Urinary bladder (tissue), 4 donors: ENCODE data around the gene INPP5F. TPM values are rescaled to one million over a fixed set of nuclear protein-coding genes. Genes with fewer than 3 reads are reported as not detected.
A peak's percentile ranks its signal among the peaks of the same experiment; 100 is the strongest.

Experiments used
- DNase-seq: peaks from one replicate; pipeline ENCODE4 v3.0.0-alpha.2; 2015; ENCODE audit errors: extremely low spot score
- H3K27ac ChIP-seq: one replicate; pipeline ENCODE4 v1.5.1; 2013; ENCODE audit warnings: low read depth, mild to moderate bottlenecking, moderate library complexity
- H3K36me3 ChIP-seq: one replicate; pipeline ENCODE4 v1.6.1; 2013; ENCODE audit warnings: mild to moderate bottlenecking, moderate library complexity; ENCODE audit not compliant: insufficient read depth
- H3K4me1 ChIP-seq: one replicate; pipeline ENCODE4 v1.6.1; 2013; ENCODE audit warnings: mild to moderate bottlenecking, moderate library complexity; ENCODE audit not compliant: insufficient read depth
- H3K4me3 ChIP-seq: one replicate; pipeline ENCODE4 v1.5.1; 2013; ENCODE audit warnings: low read depth, low read length
- WGBS: extraction: QIAGEN DNeasy Blood & Tissue Kit; methylation state at CpG from one replicate; pipeline ENCODE4 v1.1.7; 2013; 5-methylcytosine and 5-hydroxymethylcytosine counted together
- polyA plus RNA-seq: library from polyadenylated mRNA; stranded (reverse); fragments of 200-250 nt; gene quantifications from one replicate; pipeline ENCODE4 v1.2.3, GENCODE V29; 2013
- total RNA-seq: library from RNA; depleted of rRNA; stranded (reverse); fragments of >200 nt; gene quantifications from one replicate; pipeline ENCODE4 v1.2.3, GENCODE V29; 2014
- donor health status: healthy with polysubstance abuse.
- donor health status: healthy.

INPP5F gene
- total RNA-seq (58.3 TPM), polyA plus RNA-seq (11.6 TPM)

- WGBS, result under 1% methylated on average over 94 of the region's 95 CpGs
- Histone ChIP-seq H3K4me3 (peak within 1 kb of the TSS; percentile 97), H3K36me3 (no peaks in the 10 kb centered on the region), H3K27ac (peak within 1 kb of the TSS; percentile 89), H3K4me1 (no peaks in the 10 kb centered on the region)
- peak; percentile 97 for DNase-seq
These were observed at the start of gene INPP5F for GRCh38 chr10:119725828-119726675. TSS of gene INPP5F (plus strand) at chr10:119726050. CDS start at chr10:119726263, 213 bp downstream.

- no peaks in the 10 kb centered on the region for H3K4me1 ChIP-seq
- no peak for DNase-seq
- H3K4me3 ChIP-seq, result no peak overlapping the region
- H3K36me3 ChIP-seq, result peaks cover 18% of the 10 kb centered on the region
- no peak overlapping the region for H3K27ac ChIP-seq
- 68% methylated on average over 6 of the region's 6 CpGs for WGBS
These were observed 48.7 kb upstream of the INPP5F start for GRCh38 chr10:119677126-119677525.

GRCh38 chr10:119677904-119678755, 47.7 kb upstream of the INPP5F start:
- Histone ChIP-seq H3K4me1 (no peaks in the 10 kb centered on the region), H3K27ac (no peak overlapping the region), H3K36me3 (peaks cover 12% of the 10 kb centered on the region), H3K4me3 (no peak overlapping the region)
- no peak for DNase-seq
- WGBS, result 90% methylated on average over 13 of the region's 13 CpGs

- H3K4me1 ChIP-seq, result no peaks in the 10 kb centered on the region
- no peak overlapping the region for H3K4me3 ChIP-seq
- H3K27ac ChIP-seq, result no peak overlapping the region
- 84% methylated on average over 7 of the region's 7 CpGs for WGBS
- peaks cover 10% of the 10 kb centered on the region for H3K36me3 ChIP-seq
- DNase-seq, result no peak
These were observed 46.4 kb upstream of the INPP5F start for GRCh38 chr10:119679480-119679829.

GRCh38 chr10:119680050-119680449, 45.8 kb upstream of the INPP5F start:
- Histone ChIP-seq H3K4me1 (no peaks in the 10 kb centered on the region), H3K4me3 (no peak overlapping the region), H3K36me3 (peaks cover 10% of the 10 kb centered on the region), H3K27ac (no peak overlapping the region)
- no peak for DNase-seq
- WGBS, result 62% methylated on average over 4 of the region's 4 CpGs

- Histone ChIP-seq H3K36me3 (peaks cover 8% of the 10 kb centered on the region), H3K4me1 (no peaks in the 10 kb centered on the region), H3K4me3 (no peak overlapping the region), H3K27ac (no peak overlapping the region)
- WGBS, result 31% methylated on average over 9 of the region's 9 CpGs
- DNase-seq, result no peak
These were observed 45.2 kb upstream of the INPP5F start for GRCh38 chr10:119680650-119681081.

- DNase-seq, result peak; percentile 52
- Histone ChIP-seq H3K36me3 (no peaks in the 10 kb centered on the region), H3K4me1 (no peaks in the 10 kb centered on the region), H3K4me3 (no peak overlapping the region), H3K27ac (no peak overlapping the region)
- 22% methylated on average over 24 of the region's 24 CpGs for WGBS
These were observed 39.2 kb upstream of the INPP5F start for GRCh38 chr10:119686465-119687191.

- Histone ChIP-seq H3K4me3 (no peak overlapping the region), H3K4me1 (no peaks in the 10 kb centered on the region), H3K27ac (no peak overlapping the region), H3K36me3 (no peaks in the 10 kb centered on the region)
- WGBS, result 70% methylated on average over 10 of the region's 10 CpGs
- DNase-seq, result no peak
These were observed 38.4 kb upstream of the INPP5F start for GRCh38 chr10:119687192-119688032.

GRCh38 chr10:119688033-119688508, 37.8 kb upstream of the INPP5F start:
- DNase-seq, result no peak
- no peak overlapping the region for H3K4me3 ChIP-seq
- H3K4me1 ChIP-seq, result no peaks in the 10 kb centered on the region
- H3K27ac ChIP-seq, result no peak overlapping the region
- 85% methylated on average over 4 of the region's 4 CpGs for WGBS
- H3K36me3 ChIP-seq, result no peaks in the 10 kb centered on the region

- DNase-seq, result no peak
- WGBS, result 88% methylated on average over 6 of the region's 6 CpGs
- Histone ChIP-seq H3K4me3 (no peak overlapping the region), H3K27ac (no peak overlapping the region), H3K36me3 (no peaks in the 10 kb centered on the region), H3K4me1 (no peaks in the 10 kb centered on the region)
These were observed 36.8 kb upstream of the INPP5F start for GRCh38 chr10:119689016-119689580.

- H3K27ac ChIP-seq, result no peak overlapping the region
- 91% methylated on average over 3 of the region's 3 CpGs for WGBS
- no peak overlapping the region for H3K4me3 ChIP-seq
- no peaks in the 10 kb centered on the region for H3K4me1 ChIP-seq
- H3K36me3 ChIP-seq, result no peaks in the 10 kb centered on the region
- no peak for DNase-seq
These were observed 34.1 kb upstream of the INPP5F start for GRCh38 chr10:119691726-119692125.

GRCh38 chr10:119693262-119693957, 32.4 kb upstream of the INPP5F start:
- H3K27ac ChIP-seq, result no peak overlapping the region
- H3K4me3 ChIP-seq, result no peak overlapping the region
- no peaks in the 10 kb centered on the region for H3K36me3 ChIP-seq
- no peak for DNase-seq
- WGBS, result 72% methylated on average over 6 of the region's 6 CpGs
- no peaks in the 10 kb centered on the region for H3K4me1 ChIP-seq
